Lung (tissue), 12 donors: Measurements from ENCODE around the gene SPINDOC. TPM values are rescaled to one million over a fixed set of nuclear protein-coding genes. Genes with fewer than 3 reads are reported as not detected.

ENCODE experiments used
- ATAC-seq: fragments of 200-7000 bp; cut with Tn5 transposase; one replicate; pipeline ENCODE4 v1.9.1; 2020; ENCODE audit warnings: moderate number of reproducible peaks; ENCODE audit not compliant: insufficient read depth, low FRiP score
- DNase-seq, 3 donors: peaks; one replicate each; pipeline ENCODE4 v3.0.0-alpha.2; 2013 to 2017
- H3K27ac ChIP-seq, 2 donors: one replicate each; pipeline ENCODE4 v1.5.1; 2013; ENCODE audit warnings: mild to moderate bottlenecking in 2 of 2, moderate library complexity in 2 of 2, control low read depth in 1 of 2, inconsistent platforms in 1 of 2, low read depth in 1 of 2, low read length in 1 of 2
- H3K27me3 ChIP-seq, 3 donors: one replicate each; pipeline ENCODE4 v1.5.1; 2013; ENCODE audit warnings: low read length in 2 of 3; ENCODE audit not compliant: control insufficient read depth in 3 of 3, insufficient read depth in 3 of 3
- H3K36me3 ChIP-seq, 4 donors: one replicate each; pipeline ENCODE4 v1.5.1; 2013; ENCODE audit warnings: low read length in 4 of 4, mild to moderate bottlenecking in 1 of 4, moderate library complexity in 1 of 4; ENCODE audit not compliant: control insufficient read depth in 4 of 4, insufficient read depth in 4 of 4
- H3K4me1 ChIP-seq, 5 donors: one replicate each; pipeline ENCODE4 v1.5.1; 2013; ENCODE audit warnings: low read length in 5 of 5, mild to moderate bottlenecking in 2 of 5, moderate library complexity in 1 of 5; ENCODE audit not compliant: control insufficient read depth in 5 of 5, insufficient read depth in 5 of 5
- H3K4me3 ChIP-seq: one replicate; pipeline ENCODE4 v1.5.1; 2013; ENCODE audit warnings: mild to moderate bottlenecking, control low read depth, moderate library complexity
- H3K9ac ChIP-seq, 2 donors: one replicate each; pipeline ENCODE4 v1.5.1; 2013; ENCODE audit warnings: low read length in 2 of 2, control low read depth in 1 of 2; ENCODE audit not compliant: insufficient read depth in 1 of 2
- H3K9me3 ChIP-seq, 4 donors: one replicate each; pipeline ENCODE4 v1.5.1; 2013; ENCODE audit warnings: low read length in 3 of 4, mild to moderate bottlenecking in 1 of 4, moderate library complexity in 1 of 4; ENCODE audit not compliant: control insufficient read depth in 4 of 4, insufficient read depth in 3 of 4
- WGBS, 2 donors: extraction: QIAGEN DNeasy Blood & Tissue Kit; methylation state at CpG; one replicate each; pipeline ENCODE4 v1.1.7; 2013; 5-methylcytosine and 5-hydroxymethylcytosine counted together
- polyA plus RNA-seq, 2 donors: library from polyadenylated mRNA; stranded (reverse); fragments of 200-250 nt; gene quantifications; one replicate each; pipeline ENCODE4 v1.2.1, GENCODE V29; 2013
- total RNA-seq, 2 donors: library from RNA; depleted of rRNA in 1 of 2; stranded (reverse); fragments of >200 nt in 1 of 2; gene quantifications; one replicate each; pipeline ENCODE4 v1.2.1, GENCODE V29; 2014 to 2021
- TF ChIP-seq, protein P1 (sequence below): IDR thresholded peaks from 2 replicates; pipeline ENCODE4 v1.5.1; 2012; ENCODE audit warnings: mild to moderate bottlenecking; ENCODE audit errors: control extremely low read depth, extremely low read depth
- donor health status: control.
- donor health status: control.
- donor health status: Bipolar disorder and iron deficiency.
- donor health status: healthy.
- donor health status: DM: yes; HTN: yes; CAD: no.

Gene SPINDOC
- total and polyA plus RNA-seq, 4 donors, result 9.9 to 23.9 (median 14.2) TPM

- H3K9ac ChIP-seq, result no peak overlapping the region
- WGBS, 2 donors, result 95 to 96% methylated on average over 19 of the region's 19 CpGs
- no peaks in the 10 kb centered on the region for H3K9me3 ChIP-seq
- TF ChIP-seq, protein P1, sequence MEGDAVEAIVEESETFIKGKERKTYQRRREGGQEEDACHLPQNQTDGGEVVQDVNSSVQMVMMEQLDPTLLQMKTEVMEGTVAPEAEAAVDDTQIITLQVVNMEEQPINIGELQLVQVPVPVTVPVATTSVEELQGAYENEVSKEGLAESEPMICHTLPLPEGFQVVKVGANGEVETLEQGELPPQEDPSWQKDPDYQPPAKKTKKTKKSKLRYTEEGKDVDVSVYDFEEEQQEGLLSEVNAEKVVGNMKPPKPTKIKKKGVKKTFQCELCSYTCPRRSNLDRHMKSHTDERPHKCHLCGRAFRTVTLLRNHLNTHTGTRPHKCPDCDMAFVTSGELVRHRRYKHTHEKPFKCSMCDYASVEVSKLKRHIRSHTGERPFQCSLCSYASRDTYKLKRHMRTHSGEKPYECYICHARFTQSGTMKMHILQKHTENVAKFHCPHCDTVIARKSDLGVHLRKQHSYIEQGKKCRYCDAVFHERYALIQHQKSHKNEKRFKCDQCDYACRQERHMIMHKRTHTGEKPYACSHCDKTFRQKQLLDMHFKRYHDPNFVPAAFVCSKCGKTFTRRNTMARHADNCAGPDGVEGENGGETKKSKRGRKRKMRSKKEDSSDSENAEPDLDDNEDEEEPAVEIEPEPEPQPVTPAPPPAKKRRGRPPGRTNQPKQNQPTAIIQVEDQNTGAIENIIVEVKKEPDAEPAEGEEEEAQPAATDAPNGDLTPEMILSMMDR, result no peak
- ATAC-seq (no peak), DNase-seq (no peak)
- no peaks in the 10 kb centered on the region for H3K27me3 ChIP-seq
- peaks cover 20 to 54% (median 39%) of the 10 kb centered on the region in 4 donors for H3K36me3 ChIP-seq
- peaks cover 0 to 16% (median 0%) of the 10 kb centered on the region in 5 donors for H3K4me1 ChIP-seq
- no peak overlapping the region for H3K4me3 ChIP-seq
- H3K27ac ChIP-seq, result no peak overlapping the region
These were observed 5.4 kb downstream of the SPINDOC start for GRCh38 chr11:63818609-63819008.

GRCh38 chr11:63821411-63821810 lies 8.2 kb downstream of the SPINDOC start:
- no peak overlapping the region for H3K27ac ChIP-seq
- no peaks in the 10 kb centered on the region for H3K9me3 ChIP-seq
- ATAC-seq (no peak), DNase-seq (no peak)
- no peak overlapping the region for H3K4me3 ChIP-seq
- no peaks in the 10 kb centered on the region for H3K4me1 ChIP-seq
- no peak overlapping the region for H3K9ac ChIP-seq
- 91 to 92% methylated on average over 5 of the region's 5 CpGs for WGBS, 2 donors
- H3K27me3 ChIP-seq, result no peaks in the 10 kb centered on the region
- TF ChIP-seq, protein P1, result no peak
- peaks cover 20 to 65% (median 47%) of the 10 kb centered on the region in 4 donors for H3K36me3 ChIP-seq

GRCh38 chr11:63826471-63827190 lies 13.4 kb downstream of the SPINDOC start:
- TF ChIP-seq, protein P1, result no peak
- Histone ChIP-seq H3K9ac (no peak overlapping the region), H3K4me1 (no peaks in the 10 kb centered on the region), H3K4me3 (no peak overlapping the region), H3K27ac (no peak overlapping the region), H3K9me3 (no peaks in the 10 kb centered on the region), H3K36me3 (peaks cover 3 to 39% (median 26%) of the 10 kb centered on the region in 4 donors), H3K27me3 (no peaks in the 10 kb centered on the region)
- DNase-seq (no peak), ATAC-seq (no peak)
- WGBS, 2 donors, result 86 to 89% methylated on average over 17 of the region's 17 CpGs
